GM23248 (cell line): ENCODE data around the gene COL19A1.

ENCODE experiments used
- EZH2 ChIP-seq: fragments of 200-600 bp; sonication (generic); IDR thresholded peaks from 2 replicates; pipeline ENCODE4 v1.6.1; 2018; ENCODE audit warnings: antibody characterized with exemption, mild to moderate bottlenecking; ENCODE audit not compliant: insufficient read depth, poor library complexity, severe bottlenecking
- EZH2phosphoT487 ChIP-seq: fragments of 200-600 bp; sonication (generic); IDR thresholded peaks from 2 replicates; pipeline ENCODE4 v1.6.1; 2018; ENCODE audit warnings: antibody characterized with exemption, moderate library complexity, mild to moderate bottlenecking, low read depth; ENCODE audit not compliant: insufficient read depth

DNA sequence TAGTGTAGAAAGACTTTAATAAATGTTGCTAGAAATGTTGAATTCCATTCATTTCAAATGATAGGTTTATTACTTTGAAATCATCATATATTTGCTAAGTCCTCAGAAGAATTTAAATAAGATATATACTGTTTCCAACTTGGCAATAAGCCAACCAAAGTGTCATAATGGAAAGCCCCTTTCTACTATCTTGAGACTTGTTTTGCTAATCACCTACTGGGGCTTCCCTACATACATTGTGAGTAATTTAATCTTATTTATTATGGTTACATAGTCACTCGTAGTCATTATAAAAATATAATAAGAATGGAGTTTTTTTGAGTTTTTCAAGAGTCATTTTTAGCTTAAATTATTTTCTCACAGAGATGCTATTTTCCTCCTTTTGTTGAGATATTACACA, 20.7 kb downstream of the COL19A1 start:
- no peak for TF ChIP-seq EZH2phosphoT487
- no peak for TF ChIP-seq EZH2
